ENCODE measurements around the gene POLR2H.

- no peak for TF ChIP-seq EZH2 (IDR thresholded peaks at IDR 0.05; ENCODE audit: borderline replicate concordance, low read length)
- TF ChIP-seq, protein P1, sequence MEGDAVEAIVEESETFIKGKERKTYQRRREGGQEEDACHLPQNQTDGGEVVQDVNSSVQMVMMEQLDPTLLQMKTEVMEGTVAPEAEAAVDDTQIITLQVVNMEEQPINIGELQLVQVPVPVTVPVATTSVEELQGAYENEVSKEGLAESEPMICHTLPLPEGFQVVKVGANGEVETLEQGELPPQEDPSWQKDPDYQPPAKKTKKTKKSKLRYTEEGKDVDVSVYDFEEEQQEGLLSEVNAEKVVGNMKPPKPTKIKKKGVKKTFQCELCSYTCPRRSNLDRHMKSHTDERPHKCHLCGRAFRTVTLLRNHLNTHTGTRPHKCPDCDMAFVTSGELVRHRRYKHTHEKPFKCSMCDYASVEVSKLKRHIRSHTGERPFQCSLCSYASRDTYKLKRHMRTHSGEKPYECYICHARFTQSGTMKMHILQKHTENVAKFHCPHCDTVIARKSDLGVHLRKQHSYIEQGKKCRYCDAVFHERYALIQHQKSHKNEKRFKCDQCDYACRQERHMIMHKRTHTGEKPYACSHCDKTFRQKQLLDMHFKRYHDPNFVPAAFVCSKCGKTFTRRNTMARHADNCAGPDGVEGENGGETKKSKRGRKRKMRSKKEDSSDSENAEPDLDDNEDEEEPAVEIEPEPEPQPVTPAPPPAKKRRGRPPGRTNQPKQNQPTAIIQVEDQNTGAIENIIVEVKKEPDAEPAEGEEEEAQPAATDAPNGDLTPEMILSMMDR (conservative IDR thresholded peaks at IDR 0.05 in 1 of 2, IDR thresholded peaks at IDR 0.05 in 1 of 2; ENCODE audit: extremely low read depth in 1 of 2, insufficient read depth in 1 of 2, low read depth in 1 of 2, low read length in 2 of 2), result no peak
These were observed 15.9 kb downstream of the POLR2H start for GRCh38 chr3:184377374-184377773.
